GM21515 (cell line): ENCODE results near the gene S100A8.

ENCODE experiments used
- ATAC-seq: cut with Tn5 transposase; IDR thresholded peaks from one replicate; pipeline ENCODE4 v1.9.1; 2021; ENCODE audit not compliant: unreplicated experiment

The S100A8 gene

GRCh38 chr1:153393926-153394325, 3.1 kb upstream of the S100A8 start:
- no peak for ATAC-seq

GRCh38 chr1:153392822-153393221, 1.9 kb upstream of the S100A8 start:
- no peak for ATAC-seq

- no peak for ATAC-seq
These were observed 1.4 kb upstream of the S100A8 start for GRCh38 chr1:153392258-153392657.

- ATAC-seq = no peak
These were observed 647 bp downstream of the S100A8 start for GRCh38 chr1:153389973-153390879.

GRCh38 chr1:153389401-153389800, 1.5 kb downstream of the S100A8 start:
- no peak for ATAC-seq

GRCh38 chr1:153387785-153388184, 3.1 kb downstream of the S100A8 start:
- no peak for ATAC-seq

- no peak for ATAC-seq
These were observed 3.9 kb downstream of the S100A8 start for GRCh38 chr1:153387001-153387400.

GRCh38 chr1:153386500-153386901, 4.4 kb downstream of the S100A8 start:
- no peak for ATAC-seq

- no peak for ATAC-seq
These were observed 5.8 kb downstream of the S100A8 start for GRCh38 chr1:153384958-153385580.

GRCh38 chr1:153380711-153381110, 10.2 kb downstream of the S100A8 start:
- no peak for ATAC-seq

GRCh38 chr1:153379591-153379990, 11.3 kb downstream of the S100A8 start:
- no peak for ATAC-seq

GRCh38 chr1:153375511-153375910, 15.4 kb downstream of the S100A8 start, which contains the start of gene S100A12:
TSS of gene S100A12 (minus strand) at chr1:153375621. CDS start at chr1:153374592, 1,029 bp downstream.
- ATAC-seq = no peak

GRCh38 chr1:153374071-153374470, 16.8 kb downstream of the S100A8 start:
- no peak for ATAC-seq

GRCh38 chr1:153372571-153372970, 18.3 kb downstream of the S100A8 start:
- ATAC-seq = no peak

- no peak for ATAC-seq
These were observed 19.6 kb downstream of the S100A8 start for GRCh38 chr1:153371231-153371630.

- no peak for ATAC-seq
These were observed 20.7 kb downstream of the S100A8 start for GRCh38 chr1:153370146-153370545.

- ATAC-seq = no peak
These were observed 22.4 kb downstream of the S100A8 start for GRCh38 chr1:153368495-153368894.

GRCh38 chr1:153367090-153367489, 23.8 kb downstream of the S100A8 start:
- ATAC-seq = no peak

GRCh38 chr1:153366261-153366660, 24.6 kb downstream of the S100A8 start:
- no peak for ATAC-seq

GRCh38 chr1:153365696-153366095, 25.2 kb downstream of the S100A8 start:
- ATAC-seq = no peak

GRCh38 chr1:153364766-153365666, 25.9 kb downstream of the S100A8 start:
- no peak for ATAC-seq
